Measurements from ENCODE around the gene GLA. TPM values are rescaled to one million over a fixed set of nuclear protein-coding genes. Genes with fewer than 3 reads are reported as not detected.

The GLA gene
- total and polyA plus RNA-seq, 2 of the 13 experiments (the other 11 are each of a cell fraction or from before 2014, with no cell fraction given), result 31.4 to 59.3 TPM

DNA sequence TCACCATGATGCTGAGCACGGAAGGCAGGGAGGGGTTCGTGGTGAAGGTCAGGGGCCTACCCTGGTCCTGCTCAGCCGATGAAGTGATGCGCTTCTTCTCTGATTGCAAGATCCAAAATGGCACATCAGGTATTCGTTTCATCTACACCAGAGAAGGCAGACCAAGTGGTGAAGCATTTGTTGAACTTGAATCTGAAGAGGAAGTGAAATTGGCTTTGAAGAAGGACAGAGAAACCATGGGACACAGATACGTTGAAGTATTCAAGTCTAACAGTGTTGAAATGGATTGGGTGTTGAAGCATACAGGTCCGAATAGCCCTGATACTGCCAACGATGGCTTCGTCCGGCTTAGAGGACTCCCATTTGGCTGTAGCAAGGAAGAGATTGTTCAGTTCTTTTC is 4.3 kb upstream of the GLA start:
- no peak for FAIRE-seq
- Histone ChIP-seq H3K4me1 (ENCODE audit: insufficient read depth, low read length) (peaks cover 8% of the 10 kb centered on the region), H3K36me3 (replicated peaks in 1 of 2; ENCODE audit: control insufficient read depth in 1 of 2, insufficient read depth in 2 of 2, low read length in 2 of 2) (peaks cover 0 to 14% of the 10 kb centered on the region in 2 experiments; a peak in 3 of 5 replicates), H3K4me2 (ENCODE audit: low read depth, low read length) (no peak overlapping the region), H3K27me3 (ENCODE audit: control insufficient read depth in 1 of 2, insufficient read depth in 2 of 2, low read length in 2 of 2) (no peaks in the 10 kb centered on the region), H3K9me3 (ENCODE audit: low read length) (no peaks in the 10 kb centered on the region), H4K20me1 (ENCODE audit: insufficient read depth, low read length) (peaks cover 5% of the 10 kb centered on the region; the same call in 1 of the 2 replicates), H2AFZ (ENCODE audit: low read length) (no peak overlapping the region), H3K9ac (ENCODE audit: insufficient read depth, low read depth, low read length) (no peak overlapping the region), H3K4me3 (replicated peaks in 1 of 3; ENCODE audit: insufficient read depth in 1 of 3, low read depth in 2 of 3, low read length in 3 of 3) (no peak overlapping the region), H3K27ac (ENCODE audit: extremely low read length, insufficient read depth, low read length) (no peak overlapping the region), H3K79me2 (ENCODE audit: insufficient read depth, low read length) (peaks cover 40% of the 10 kb centered on the region)
- no peak for DNase-seq (ENCODE audit: low spot score)
- intact Hi-C loops (cut with micrococcal nuclease; ENCODE audit: unreplicated experiment) (no loop called here), in situ Hi-C loops (cut with HindIII; ENCODE audit: extremely low pct_ligation_motif_present, low pct_unique_long_range_greater_than_20kb) (no loop called here)
- ChIA-PET CTCF (ENCODE audit: low intra/inter-chr PET ratio, low total read pairs) (no interaction called here), POLR2A (no interaction called here)
- 91% methylated on average over 6 of the region's 10 CpGs for WGBS (ENCODE audit: low lambda C conversion rate)
- ATAC-seq, result no peak
- BruUV-seq (replicated peaks), result no TSS peak
- TF ChIP-seq RCOR2 (CRISPR knock-in tag; IDR thresholded peaks at IDR 0.05), result no peak
- TF ChIP-seq HHEX (CRISPR knock-in tag; IDR thresholded peaks at IDR 0.05), result no peak
- no peak for TF ChIP-seq FOXA1 (IDR thresholded peaks at IDR 0.05)
- no peak for TF ChIP-seq FOXA1 (CRISPR knock-in tag; IDR thresholded peaks at IDR 0.05)
- TF ChIP-seq ZNF589 (CRISPR knock-in tag; conservative IDR thresholded peaks at IDR 0.05), result no peak
- TF ChIP-seq, protein P1, sequence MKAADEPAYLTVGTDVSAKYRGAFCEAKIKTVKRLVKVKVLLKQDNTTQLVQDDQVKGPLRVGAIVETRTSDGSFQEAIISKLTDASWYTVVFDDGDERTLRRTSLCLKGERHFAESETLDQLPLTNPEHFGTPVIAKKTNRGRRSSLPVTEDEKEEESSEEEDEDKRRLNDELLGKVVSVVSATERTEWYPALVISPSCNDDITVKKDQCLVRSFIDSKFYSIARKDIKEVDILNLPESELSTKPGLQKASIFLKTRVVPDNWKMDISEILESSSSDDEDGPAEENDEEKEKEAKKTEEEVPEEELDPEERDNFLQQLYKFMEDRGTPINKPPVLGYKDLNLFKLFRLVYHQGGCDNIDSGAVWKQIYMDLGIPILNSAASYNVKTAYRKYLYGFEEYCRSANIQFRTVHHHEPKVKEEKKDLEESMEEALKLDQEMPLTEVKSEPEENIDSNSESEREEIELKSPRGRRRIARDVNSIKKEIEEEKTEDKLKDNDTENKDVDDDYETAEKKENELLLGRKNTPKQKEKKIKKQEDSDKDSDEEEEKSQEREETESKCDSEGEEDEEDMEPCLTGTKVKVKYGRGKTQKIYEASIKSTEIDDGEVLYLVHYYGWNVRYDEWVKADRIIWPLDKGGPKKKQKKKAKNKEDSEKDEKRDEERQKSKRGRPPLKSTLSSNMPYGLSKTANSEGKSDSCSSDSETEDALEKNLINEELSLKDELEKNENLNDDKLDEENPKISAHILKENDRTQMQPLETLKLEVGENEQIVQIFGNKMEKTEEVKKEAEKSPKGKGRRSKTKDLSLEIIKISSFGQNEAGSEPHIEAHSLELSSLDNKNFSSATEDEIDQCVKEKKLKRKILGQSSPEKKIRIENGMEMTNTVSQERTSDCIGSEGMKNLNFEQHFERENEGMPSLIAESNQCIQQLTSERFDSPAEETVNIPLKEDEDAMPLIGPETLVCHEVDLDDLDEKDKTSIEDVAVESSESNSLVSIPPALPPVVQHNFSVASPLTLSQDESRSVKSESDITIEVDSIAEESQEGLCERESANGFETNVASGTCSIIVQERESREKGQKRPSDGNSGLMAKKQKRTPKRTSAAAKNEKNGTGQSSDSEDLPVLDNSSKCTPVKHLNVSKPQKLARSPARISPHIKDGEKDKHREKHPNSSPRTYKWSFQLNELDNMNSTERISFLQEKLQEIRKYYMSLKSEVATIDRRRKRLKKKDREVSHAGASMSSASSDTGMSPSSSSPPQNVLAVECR (CRISPR knock-in tag; IDR thresholded peaks at IDR 0.05; ENCODE audit: borderline replicate concordance), result no peak
- TF ChIP-seq, protein P2, sequence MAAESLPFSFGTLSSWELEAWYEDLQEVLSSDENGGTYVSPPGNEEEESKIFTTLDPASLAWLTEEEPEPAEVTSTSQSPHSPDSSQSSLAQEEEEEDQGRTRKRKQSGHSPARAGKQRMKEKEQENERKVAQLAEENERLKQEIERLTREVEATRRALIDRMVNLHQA (CRISPR knock-in tag; IDR thresholded peaks at IDR 0.05), result no peak
- TF ChIP-seq NR1H2 (CRISPR knock-in tag; IDR thresholded peaks at IDR 0.05; ENCODE audit: borderline replicate concordance, low read depth), result no peak
- TF ChIP-seq, protein P3, sequence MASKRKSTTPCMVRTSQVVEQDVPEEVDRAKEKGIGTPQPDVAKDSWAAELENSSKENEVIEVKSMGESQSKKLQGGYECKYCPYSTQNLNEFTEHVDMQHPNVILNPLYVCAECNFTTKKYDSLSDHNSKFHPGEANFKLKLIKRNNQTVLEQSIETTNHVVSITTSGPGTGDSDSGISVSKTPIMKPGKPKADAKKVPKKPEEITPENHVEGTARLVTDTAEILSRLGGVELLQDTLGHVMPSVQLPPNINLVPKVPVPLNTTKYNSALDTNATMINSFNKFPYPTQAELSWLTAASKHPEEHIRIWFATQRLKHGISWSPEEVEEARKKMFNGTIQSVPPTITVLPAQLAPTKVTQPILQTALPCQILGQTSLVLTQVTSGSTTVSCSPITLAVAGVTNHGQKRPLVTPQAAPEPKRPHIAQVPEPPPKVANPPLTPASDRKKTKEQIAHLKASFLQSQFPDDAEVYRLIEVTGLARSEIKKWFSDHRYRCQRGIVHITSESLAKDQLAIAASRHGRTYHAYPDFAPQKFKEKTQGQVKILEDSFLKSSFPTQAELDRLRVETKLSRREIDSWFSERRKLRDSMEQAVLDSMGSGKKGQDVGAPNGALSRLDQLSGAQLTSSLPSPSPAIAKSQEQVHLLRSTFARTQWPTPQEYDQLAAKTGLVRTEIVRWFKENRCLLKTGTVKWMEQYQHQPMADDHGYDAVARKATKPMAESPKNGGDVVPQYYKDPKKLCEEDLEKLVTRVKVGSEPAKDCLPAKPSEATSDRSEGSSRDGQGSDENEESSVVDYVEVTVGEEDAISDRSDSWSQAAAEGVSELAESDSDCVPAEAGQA (IDR thresholded peaks at IDR 0.05; ENCODE audit: low read depth), result no peak
- TF ChIP-seq, protein P3 (CRISPR knock-in tag; IDR thresholded peaks at IDR 0.05; ENCODE audit: borderline replicate concordance), result no peak
- TF ChIP-seq PHF8 (CRISPR knock-in tag; IDR thresholded peaks at IDR 0.05), result no peak
- TF ChIP-seq, protein P4, sequence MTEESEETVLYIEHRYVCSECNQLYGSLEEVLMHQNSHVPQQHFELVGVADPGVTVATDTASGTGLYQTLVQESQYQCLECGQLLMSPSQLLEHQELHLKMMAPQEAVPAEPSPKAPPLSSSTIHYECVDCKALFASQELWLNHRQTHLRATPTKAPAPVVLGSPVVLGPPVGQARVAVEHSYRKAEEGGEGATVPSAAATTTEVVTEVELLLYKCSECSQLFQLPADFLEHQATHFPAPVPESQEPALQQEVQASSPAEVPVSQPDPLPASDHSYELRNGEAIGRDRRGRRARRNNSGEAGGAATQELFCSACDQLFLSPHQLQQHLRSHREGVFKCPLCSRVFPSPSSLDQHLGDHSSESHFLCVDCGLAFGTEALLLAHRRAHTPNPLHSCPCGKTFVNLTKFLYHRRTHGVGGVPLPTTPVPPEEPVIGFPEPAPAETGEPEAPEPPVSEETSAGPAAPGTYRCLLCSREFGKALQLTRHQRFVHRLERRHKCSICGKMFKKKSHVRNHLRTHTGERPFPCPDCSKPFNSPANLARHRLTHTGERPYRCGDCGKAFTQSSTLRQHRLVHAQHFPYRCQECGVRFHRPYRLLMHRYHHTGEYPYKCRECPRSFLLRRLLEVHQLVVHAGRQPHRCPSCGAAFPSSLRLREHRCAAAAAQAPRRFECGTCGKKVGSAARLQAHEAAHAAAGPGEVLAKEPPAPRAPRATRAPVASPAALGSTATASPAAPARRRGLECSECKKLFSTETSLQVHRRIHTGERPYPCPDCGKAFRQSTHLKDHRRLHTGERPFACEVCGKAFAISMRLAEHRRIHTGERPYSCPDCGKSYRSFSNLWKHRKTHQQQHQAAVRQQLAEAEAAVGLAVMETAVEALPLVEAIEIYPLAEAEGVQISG (CRISPR knock-in tag; IDR thresholded peaks at IDR 0.05), result no peak

All from HepG2 (cell line).